Measurements from ENCODE around the gene CARMIL3.
A peak's percentile ranks its signal among the peaks of the same experiment; 100 is the strongest.

Gene CARMIL3

GRCh38 chr14:24114532-24115421 lies 63.0 kb downstream of the CARMIL3 start, which contains the start of the genes DCAF11 and NRL:
TSS of gene DCAF11 (plus strand) at chr14:24114777. CDS start at chr14:24115595, 818 bp downstream.
TSS of gene NRL (minus strand) at chr14:24114949. CDS start at chr14:24082848, 32,101 bp downstream.
- peak; percentile 99 for DNase-seq (ENCODE audit: low read depth, low spot score)

- no peak for DNase-seq (ENCODE audit: low read depth, low spot score)
Observed at GRCh38 chr14:24115422-24116127, 63.8 kb downstream of the CARMIL3 start.

GRCh38 chr14:24116128-24116814 lies 64.5 kb downstream of the CARMIL3 start:
- DNase-seq (ENCODE audit: low read depth, low spot score) = no peak

GRCh38 chr14:24117179-24117578 lies 65.4 kb downstream of the CARMIL3 start:
- no peak for DNase-seq (ENCODE audit: low read depth, low spot score)
